Sigmoid colon (tissue), 7 donors: Measurements from ENCODE around the gene CCDC195. TPM values are rescaled to one million over a fixed set of nuclear protein-coding genes. Genes with fewer than 3 reads are reported as not detected.

Experiments used
- DNase-seq: peaks from one replicate; pipeline ENCODE4 v3.0.0-alpha.2; 2019
- H3K27ac ChIP-seq, 4 donors: fragments of 200-600 bp; sonication (generic); one replicate each; pipeline ENCODE4 v1.5.1; 2016 to 2019; ENCODE audit warnings: mild to moderate bottlenecking in 1 of 4
- H3K27me3 ChIP-seq, 3 donors: fragments of 200-600 bp; sonication (generic); one replicate each; pipeline ENCODE4 v1.5.1; 2019; ENCODE audit warnings: mild to moderate bottlenecking in 1 of 3
- H3K36me3 ChIP-seq, 4 donors: fragments of 200-600 bp; sonication (generic); one replicate each; pipeline ENCODE4 v1.5.1; 2016 to 2019
- H3K4me1 ChIP-seq, 4 donors: fragments of 200-600 bp; sonication (generic); one replicate each; pipeline ENCODE4 v1.5.1; 2017 to 2019
- H3K4me3 ChIP-seq, 4 donors: fragments of 200-600 bp; sonication (generic); one replicate each; pipeline ENCODE4 v1.5.1; 2017 to 2019; ENCODE audit warnings: mild to moderate bottlenecking in 2 of 4, moderate library complexity in 1 of 4
- H3K9me3 ChIP-seq, 4 donors: fragments of 200-600 bp in 3 of 4; sonication (generic) in 3 of 4; one replicate each; pipeline versions ENCODE4 v1.5.1 to v1.6.1; 2013 to 2019
- EP300 ChIP-seq, 4 donors: sonication (generic); formaldehyde crosslinking; IDR thresholded peaks; one replicate each; pipeline ENCODE4 v1.6.1; 2017; ENCODE audit warnings: antibody characterized with exemption in 4 of 4
- POLR2A ChIP-seq, 2 donors: fragments of 450-650 bp; IDR thresholded peaks; one replicate each; pipeline ENCODE4 v1.6.1; 2016; ENCODE audit warnings: antibody characterized with exemption in 2 of 2, mild to moderate bottlenecking in 2 of 2, moderate library complexity in 2 of 2
- POLR2AphosphoS5 ChIP-seq, 4 donors: sonication (generic); formaldehyde crosslinking; IDR thresholded peaks; one replicate each; pipeline ENCODE4 v1.6.1; 2017; ENCODE audit warnings: antibody characterized with exemption in 4 of 4
- WGBS, 2 donors: extraction: QIAGEN DNeasy Blood & Tissue Kit; methylation state at CpG; one replicate each; pipeline ENCODE4 v1.1.7; 2013; 5-methylcytosine and 5-hydroxymethylcytosine counted together
- intact Hi-C: fragments of 100-400 bp; cut with DNase I; formaldehyde crosslinking; loops from one replicate; pipeline ENCODE4 v1.15.1; 2023
- polyA plus RNA-seq, 3 donors: library from polyadenylated mRNA; stranded (reverse); fragments of 200-250 nt; gene quantifications; one replicate each; pipeline ENCODE4 v1.2.3, GENCODE V29; 2013
- total RNA-seq, 4 donors: library from RNA; depleted of rRNA; stranded (reverse); fragments of >200 nt; gene quantifications; one replicate each; pipeline ENCODE4 v1.1.0, GENCODE V29; 2016
- TF ChIP-seq, protein P1 (sequence below), 4 experiments: fragments of 450-650 bp in 3 of 4; fragments of 200-600 bp in 1 of 4; IDR thresholded peaks; one replicate each; pipeline ENCODE4 v1.5.1; 2016 to 2019; ENCODE audit warnings: antibody characterized with exemption in 4 of 4, mild to moderate bottlenecking in 3 of 4, moderate library complexity in 2 of 4
- donor health status: healthy with polysubstance abuse.
- donor health status: Bipolar disorder and iron deficiency.
- donor health status: healthy.

Gene CCDC195, protein sequence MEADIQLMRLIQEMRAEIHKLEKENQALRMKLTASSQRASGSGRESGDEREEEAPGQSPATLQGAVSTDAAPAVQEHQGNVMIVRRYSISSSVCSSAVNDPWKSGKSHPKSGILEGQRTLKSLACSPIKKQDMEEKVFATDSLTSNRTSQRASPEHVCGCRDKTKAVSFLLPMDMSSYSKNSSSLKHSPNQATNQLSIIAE
- total RNA-seq (not detected), polyA plus RNA-seq (not detected)

DNA sequence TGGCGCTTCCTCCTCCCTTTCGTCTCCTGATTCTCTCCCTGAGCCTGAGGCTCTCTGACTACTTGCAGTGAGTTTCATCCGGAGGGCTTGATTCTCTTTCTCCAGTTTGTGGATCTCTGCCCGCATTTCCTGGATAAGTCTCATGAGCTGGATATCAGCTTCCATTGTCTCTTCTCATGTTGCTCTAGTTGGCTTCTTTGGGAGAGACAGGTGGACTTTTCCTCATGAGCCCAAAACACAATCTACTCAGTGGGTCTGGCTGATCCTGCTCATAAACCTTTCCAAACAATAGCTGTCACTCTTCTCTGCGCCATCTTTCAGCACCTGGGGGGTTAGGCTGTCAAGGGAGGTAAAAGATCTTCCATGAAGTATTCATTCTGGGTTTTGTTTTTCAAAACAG lies at the start of gene CCDC195:
CCDC195 (minus strand) TSS at position 165 of the 400 bp plus-strand sequence; CDS start at position 165, 0 bp downstream.
- WGBS, 2 donors: 95 to 96% methylated on average over 5 of the region's 5 CpGs
- peaks cover 0 to 5% (median 0%) of the 10 kb centered on the region in 4 donors for H3K4me1 ChIP-seq
- no peak for DNase-seq
- H3K27ac ChIP-seq: no peak within 1 kb of the TSS
- intact Hi-C loops: no loop called here
- H3K36me3 ChIP-seq: no peaks in the 10 kb centered on the region
- no peaks in the 10 kb centered on the region for H3K27me3 ChIP-seq
- no peak within 1 kb of the TSS for H3K4me3 ChIP-seq
- H3K9me3 ChIP-seq: no peaks in the 10 kb centered on the region
- TF ChIP-seq, protein P1, sequence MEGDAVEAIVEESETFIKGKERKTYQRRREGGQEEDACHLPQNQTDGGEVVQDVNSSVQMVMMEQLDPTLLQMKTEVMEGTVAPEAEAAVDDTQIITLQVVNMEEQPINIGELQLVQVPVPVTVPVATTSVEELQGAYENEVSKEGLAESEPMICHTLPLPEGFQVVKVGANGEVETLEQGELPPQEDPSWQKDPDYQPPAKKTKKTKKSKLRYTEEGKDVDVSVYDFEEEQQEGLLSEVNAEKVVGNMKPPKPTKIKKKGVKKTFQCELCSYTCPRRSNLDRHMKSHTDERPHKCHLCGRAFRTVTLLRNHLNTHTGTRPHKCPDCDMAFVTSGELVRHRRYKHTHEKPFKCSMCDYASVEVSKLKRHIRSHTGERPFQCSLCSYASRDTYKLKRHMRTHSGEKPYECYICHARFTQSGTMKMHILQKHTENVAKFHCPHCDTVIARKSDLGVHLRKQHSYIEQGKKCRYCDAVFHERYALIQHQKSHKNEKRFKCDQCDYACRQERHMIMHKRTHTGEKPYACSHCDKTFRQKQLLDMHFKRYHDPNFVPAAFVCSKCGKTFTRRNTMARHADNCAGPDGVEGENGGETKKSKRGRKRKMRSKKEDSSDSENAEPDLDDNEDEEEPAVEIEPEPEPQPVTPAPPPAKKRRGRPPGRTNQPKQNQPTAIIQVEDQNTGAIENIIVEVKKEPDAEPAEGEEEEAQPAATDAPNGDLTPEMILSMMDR (IDR thresholded peaks at IDR 0.05): no peak
- TF ChIP-seq POLR2A (IDR thresholded peaks at IDR 0.05) (no peak), EP300 (IDR thresholded peaks at IDR 0.05) (no peak), POLR2AphosphoS5 (IDR thresholded peaks at IDR 0.05) (no peak)

DNA sequence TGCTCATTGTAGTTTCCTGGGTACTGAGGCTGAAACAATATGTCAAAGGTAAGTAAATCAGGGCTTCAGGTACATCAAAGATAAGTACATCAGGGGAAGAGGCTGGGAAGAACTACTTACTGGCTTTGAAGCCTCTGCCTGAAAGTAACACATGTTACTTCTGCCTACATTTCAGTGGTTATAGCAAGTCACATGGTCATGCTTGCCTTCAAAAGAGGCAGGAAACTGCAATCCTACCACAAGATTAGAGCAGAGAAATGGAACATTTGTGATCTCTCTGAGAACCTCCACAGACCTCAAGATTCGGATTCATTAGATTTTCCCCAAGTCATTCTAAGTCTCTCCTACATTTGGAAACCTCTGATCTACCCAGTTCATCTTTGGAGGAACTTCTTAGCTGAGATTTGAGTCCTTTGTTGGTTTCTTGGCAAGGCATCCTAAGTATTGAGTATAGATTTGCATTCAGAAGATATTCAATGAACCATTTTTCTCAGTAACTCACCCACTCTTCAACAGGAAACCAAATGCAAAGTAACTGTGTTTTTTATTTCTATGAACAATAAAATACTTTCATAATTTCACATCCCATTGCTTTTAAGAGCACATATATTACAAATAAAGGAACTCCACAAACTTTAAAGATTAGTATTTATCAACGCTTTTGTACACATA lies 48.5 kb upstream of the CCDC195 start:
- no peak for DNase-seq
- TF ChIP-seq POLR2AphosphoS5 (IDR thresholded peaks at IDR 0.05): no peak
- no peak for TF ChIP-seq POLR2A (IDR thresholded peaks at IDR 0.05)
- no peak for TF ChIP-seq EP300 (IDR thresholded peaks at IDR 0.05)
- TF ChIP-seq, protein P1 (IDR thresholded peaks at IDR 0.05): no peak
- Histone ChIP-seq H3K4me1 (no peaks in the 10 kb centered on the region), H3K9me3 (no peaks in the 10 kb centered on the region), H3K27me3 (no peaks in the 10 kb centered on the region), H3K27ac (no peak overlapping the region), H3K36me3 (no peaks in the 10 kb centered on the region), H3K4me3 (no peak overlapping the region)
- intact Hi-C loops: no loop called here
- WGBS, 2 donors: 81 to 94% methylated on average over 2 of the region's 2 CpGs

DNA sequence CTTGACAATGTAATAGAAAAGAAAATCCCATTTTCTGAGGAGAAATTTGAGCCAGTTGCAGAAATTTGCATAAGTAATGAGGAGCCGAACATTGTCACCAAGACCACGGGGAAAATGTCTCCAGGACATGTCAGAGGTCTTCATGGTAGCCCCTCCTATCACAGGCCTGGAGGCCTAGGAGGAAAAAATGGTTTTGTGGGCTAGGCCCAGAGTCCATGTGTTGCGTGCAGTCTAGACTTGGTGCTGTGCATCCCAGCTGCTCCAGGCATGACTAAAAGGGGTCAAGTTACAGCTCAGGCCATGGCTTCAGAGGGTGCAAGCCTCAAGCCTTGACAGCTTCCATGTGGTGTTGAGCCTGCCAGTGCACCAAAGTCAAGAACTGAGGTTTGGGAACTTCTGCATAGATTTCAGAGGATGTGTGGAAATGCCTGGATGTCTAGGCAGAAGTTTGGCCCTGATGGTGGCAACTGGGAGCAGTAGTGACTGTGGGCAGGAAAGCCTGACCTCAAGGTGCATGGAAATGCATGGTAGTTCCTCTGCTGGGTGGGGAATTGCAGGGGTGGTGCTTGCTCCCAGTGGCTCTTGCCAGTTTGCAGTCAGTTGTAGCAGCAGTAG lies 41.9 kb upstream of the CCDC195 start:
- TF ChIP-seq POLR2A (IDR thresholded peaks at IDR 0.05): no peak
- TF ChIP-seq EP300 (IDR thresholded peaks at IDR 0.05): no peak
- TF ChIP-seq POLR2AphosphoS5 (IDR thresholded peaks at IDR 0.05): no peak
- TF ChIP-seq, protein P1 (IDR thresholded peaks at IDR 0.05): no peak
- Histone ChIP-seq H3K4me3 (no peak overlapping the region), H3K36me3 (no peaks in the 10 kb centered on the region), H3K4me1 (no peaks in the 10 kb centered on the region), H3K27ac (no peak overlapping the region), H3K27me3 (no peaks in the 10 kb centered on the region), H3K9me3 (no peaks in the 10 kb centered on the region)
- 93 to 94% methylated on average over 3 of the region's 3 CpGs for WGBS, 2 donors
- intact Hi-C loops: no loop called here
- DNase-seq: no peak

DNA sequence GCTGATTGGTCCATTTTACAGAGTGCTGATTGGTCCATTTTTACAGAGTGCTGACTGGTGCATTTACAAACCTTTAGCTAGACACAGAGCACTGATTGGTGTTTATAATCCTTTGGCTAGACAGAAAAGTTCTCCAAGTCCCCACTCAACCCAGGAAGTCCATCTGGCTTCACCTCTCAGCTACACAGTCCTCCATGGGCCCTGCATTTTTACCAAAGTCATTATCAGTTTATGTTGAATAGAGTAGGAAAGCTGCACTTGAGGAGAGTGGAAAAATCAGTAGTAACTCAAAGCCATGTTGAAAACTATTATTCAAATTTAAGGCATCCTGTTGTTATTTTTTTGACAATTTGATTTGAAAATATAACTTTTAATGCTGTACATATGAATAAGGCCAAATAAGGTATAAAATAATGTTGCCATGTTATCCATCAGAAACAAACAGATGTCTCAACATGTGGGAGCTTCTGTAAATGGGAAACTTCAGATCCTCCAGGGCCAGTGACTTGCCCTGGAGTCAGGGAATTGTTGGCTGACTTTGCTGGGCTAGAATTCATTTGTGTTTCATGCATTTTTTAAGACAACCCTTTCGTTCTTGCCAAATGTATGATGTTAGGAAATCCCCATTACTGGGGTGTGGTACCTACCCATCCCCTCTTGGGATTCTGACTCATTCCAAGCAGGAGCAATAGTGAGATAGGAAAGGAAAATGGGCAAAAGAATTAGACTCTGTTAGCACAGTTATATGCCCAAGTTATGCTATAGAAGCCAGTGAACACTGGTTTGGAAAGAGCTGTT lies 37.8 kb upstream of the CCDC195 start:
- intact Hi-C loops: no loop called here
- H3K4me3 ChIP-seq: no peak overlapping the region
- H3K27ac ChIP-seq: no peak overlapping the region
- H3K36me3 ChIP-seq: no peaks in the 10 kb centered on the region
- H3K4me1 ChIP-seq: no peaks in the 10 kb centered on the region
- TF ChIP-seq EP300 (IDR thresholded peaks at IDR 0.05) (no peak), POLR2AphosphoS5 (IDR thresholded peaks at IDR 0.05) (peak in 1 of 4 donors; percentile 14)
- TF ChIP-seq, protein P1 (IDR thresholded peaks at IDR 0.05): no peak
- H3K9me3 ChIP-seq: no peaks in the 10 kb centered on the region
- no peaks in the 10 kb centered on the region for H3K27me3 ChIP-seq
- no peak for DNase-seq
- 65 to 75% methylated on average over 1 of the region's 1 CpG for WGBS, 2 donors
